Small intestine (tissue), 7 donors: ENCODE measurements around the gene RCN1. TPM values are rescaled to one million over a fixed set of nuclear protein-coding genes. Genes with fewer than 3 reads are reported as not detected.

Experiments used
- DNase-seq, 2 donors: peaks; one replicate each; pipeline versions ENCODE4 v3.0.0 to v3.0.0-alpha.2; 2013
- FAIRE-seq: peaks from 2 replicates; lab custom pipeline; 2012; peaks lifted over from hg19 to GRCh38; lab: Jason Lieb, UNC
- H3K27ac ChIP-seq, 3 donors: one replicate each; pipeline ENCODE4 v1.5.1; 2013; ENCODE audit warnings: low read length in 2 of 3, mild to moderate bottlenecking in 2 of 3, control low read depth in 1 of 3, inconsistent platforms in 1 of 3, low read depth in 1 of 3, moderate library complexity in 1 of 3
- H3K27me3 ChIP-seq, 3 donors: one replicate each; pipeline ENCODE4 v1.6.1; 2013; ENCODE audit warnings: low read length in 3 of 3, inconsistent platforms in 1 of 3; ENCODE audit not compliant: control insufficient read depth in 3 of 3, insufficient read depth in 3 of 3
- H3K36me3 ChIP-seq, 3 donors: one replicate each; pipeline ENCODE4 v1.6.1; 2013; ENCODE audit warnings: low read length in 3 of 3, inconsistent platforms in 1 of 3, low read depth in 1 of 3, mild to moderate bottlenecking in 1 of 3, moderate library complexity in 1 of 3; ENCODE audit not compliant: control insufficient read depth in 3 of 3, insufficient read depth in 2 of 3
- H3K4me1 ChIP-seq, 3 donors: one replicate each; pipeline ENCODE4 v1.6.1; 2013; ENCODE audit warnings: low read length in 2 of 3, inconsistent platforms in 1 of 3, low read depth in 1 of 3, mild to moderate bottlenecking in 1 of 3, moderate library complexity in 1 of 3; ENCODE audit not compliant: control insufficient read depth in 3 of 3, insufficient read depth in 2 of 3
- H3K4me3 ChIP-seq, 3 donors: one replicate each; pipeline ENCODE4 v1.5.1; 2013; ENCODE audit warnings: low read length in 3 of 3, control low read depth in 1 of 3, inconsistent platforms in 1 of 3, low read depth in 1 of 3, mild to moderate bottlenecking in 1 of 3, moderate library complexity in 1 of 3
- H3K9me3 ChIP-seq, 2 donors: one replicate each; pipeline ENCODE4 v1.6.1; 2013; ENCODE audit warnings: low read depth in 1 of 2, low read length in 1 of 2; ENCODE audit not compliant: control insufficient read depth in 2 of 2, insufficient read depth in 1 of 2
- WGBS, 3 donors: extraction: QIAGEN DNeasy Blood & Tissue Kit; methylation state at CpG; one replicate each; pipeline ENCODE4 v1.1.7; 2013; 5-methylcytosine and 5-hydroxymethylcytosine counted together
- polyA plus RNA-seq, 4 donors: library from polyadenylated mRNA; stranded (reverse) in 3 of 4; unstranded in 1 of 4; fragments of 200-250 nt in 3 of 4; fragments of 120-200 nt in 1 of 4; gene quantifications; one replicate each; pipeline versions ENCODE4 v1.2.1 to v1.2.3, GENCODE V29; 2013
- donor health status: healthy with polysubstance abuse.
- donor health status: control.
- donor health status: control.
- donor health status: Bipolar disorder and iron deficiency.
- donor health status: healthy.

The RCN1 gene
- polyA plus RNA-seq, 4 donors = 9.4 to 87.5 (median 44.9) TPM

- 69 to 77% (median 70%) methylated on average over 5 of the region's 5 CpGs for WGBS, 3 donors
- H3K36me3 ChIP-seq = no peaks in the 10 kb centered on the region
- H3K9me3 ChIP-seq = no peaks in the 10 kb centered on the region
- H3K27me3 ChIP-seq = peaks cover 0 to 47% (median 12%) of the 10 kb centered on the region in 3 donors
- no peak overlapping the region for H3K27ac ChIP-seq
- DNase-seq = no peak
- no peak overlapping the region for H3K4me3 ChIP-seq
- no peak for FAIRE-seq
- H3K4me1 ChIP-seq = no peaks in the 10 kb centered on the region
These were observed 20.2 kb upstream of the RCN1 start for GRCh38 chr11:32070692-32071091.

GRCh38 chr11:32071811-32072210 is 19.1 kb upstream of the RCN1 start:
- no peak overlapping the region for H3K27ac ChIP-seq
- peaks cover 0 to 47% (median 10%) of the 10 kb centered on the region in 3 donors for H3K27me3 ChIP-seq
- H3K4me1 ChIP-seq = no peaks in the 10 kb centered on the region
- DNase-seq = no peak
- WGBS, 3 donors = 29 to 57% (median 44%) methylated on average over 4 of the region's 4 CpGs
- H3K4me3 ChIP-seq = no peak overlapping the region
- no peaks in the 10 kb centered on the region for H3K9me3 ChIP-seq
- H3K36me3 ChIP-seq = no peaks in the 10 kb centered on the region
- FAIRE-seq = no peak

GRCh38 chr11:32072872-32073643 is 17.8 kb upstream of the RCN1 start:
- peaks cover 0 to 42% (median 8%) of the 10 kb centered on the region in 3 donors for H3K27me3 ChIP-seq
- FAIRE-seq = no peak

GRCh38 chr11:32073644-32074026 is 17.2 kb upstream of the RCN1 start:
- DNase-seq (no peak), FAIRE-seq (no peak)
- H3K4me1 ChIP-seq = no peaks in the 10 kb centered on the region

More at GRCh38 chr11:32072872-32073643, 17.8 kb upstream of the RCN1 start:
- no peak for DNase-seq
- WGBS, 3 donors = 65 to 72% (median 68%) methylated on average over 12 of the region's 12 CpGs
- no peaks in the 10 kb centered on the region for H3K4me1 ChIP-seq
- no peak overlapping the region for H3K27ac ChIP-seq
- H3K36me3 ChIP-seq = no peaks in the 10 kb centered on the region
- H3K4me3 ChIP-seq = no peak overlapping the region
- no peaks in the 10 kb centered on the region for H3K9me3 ChIP-seq

GRCh38 chr11:32079553-32079952 is 11.3 kb upstream of the RCN1 start:
- Histone ChIP-seq H3K4me1 (no peaks in the 10 kb centered on the region), H3K36me3 (no peaks in the 10 kb centered on the region), H3K27me3 (peaks cover 0 to 10% (median 0%) of the 10 kb centered on the region in 3 donors), H3K4me3 (no peak overlapping the region), H3K27ac (no peak overlapping the region), H3K9me3 (no peaks in the 10 kb centered on the region)
- DNase-seq (no peak), FAIRE-seq (no peak)
- WGBS, 3 donors = 56 to 76% (median 59%) methylated on average over 4 of the region's 4 CpGs

More at GRCh38 chr11:32073644-32074026, 17.2 kb upstream of the RCN1 start:
- Histone ChIP-seq H3K27me3 (peaks cover 0 to 36% (median 8%) of the 10 kb centered on the region in 3 donors), H3K4me3 (no peak overlapping the region), H3K9me3 (no peaks in the 10 kb centered on the region), H3K36me3 (no peaks in the 10 kb centered on the region), H3K27ac (no peak overlapping the region)
- 92 to 100% (median 98%) methylated on average over 1 of the region's 1 CpG for WGBS, 3 donors

GRCh38 chr11:32080361-32080980 is 10.4 kb upstream of the RCN1 start:
- 80 to 86% (median 86%) methylated on average over 2 of the region's 2 CpGs for WGBS, 3 donors
- FAIRE-seq (no peak), DNase-seq (no peak)
- no peaks in the 10 kb centered on the region for H3K36me3 ChIP-seq
- no peaks in the 10 kb centered on the region for H3K9me3 ChIP-seq
- H3K4me3 ChIP-seq = no peak overlapping the region
- H3K4me1 ChIP-seq = no peaks in the 10 kb centered on the region
- peaks cover 0 to 11% (median 0%) of the 10 kb centered on the region in 3 donors for H3K27me3 ChIP-seq
- no peak overlapping the region for H3K27ac ChIP-seq

- Histone ChIP-seq H3K9me3 (no peaks in the 10 kb centered on the region), H3K4me1 (no peaks in the 10 kb centered on the region), H3K4me3 (no peak overlapping the region), H3K27me3 (peaks cover 0 to 12% (median 0%) of the 10 kb centered on the region in 3 donors), H3K27ac (no peak overlapping the region), H3K36me3 (no peaks in the 10 kb centered on the region)
- DNase-seq = no peak
- 53 to 68% (median 59%) methylated on average over 3 of the region's 3 CpGs for WGBS, 3 donors
- FAIRE-seq = no peak
These were observed 9.7 kb upstream of the RCN1 start for GRCh38 chr11:32081129-32081641.

- FAIRE-seq (no peak), DNase-seq (no peak)
- 93 to 97% (median 95%) methylated on average over 1 of the region's 1 CpG for WGBS, 3 donors
These were observed 9.0 kb upstream of the RCN1 start for GRCh38 chr11:32081901-32082300.

More at GRCh38 chr11:32081901-32082300, 9.0 kb upstream of the RCN1 start:
- no peaks in the 10 kb centered on the region for H3K4me1 ChIP-seq
- no peaks in the 10 kb centered on the region for H3K9me3 ChIP-seq
- H3K4me3 ChIP-seq = no peak overlapping the region
- H3K36me3 ChIP-seq = no peaks in the 10 kb centered on the region
- peaks cover 0 to 19% (median 0%) of the 10 kb centered on the region in 3 donors for H3K27me3 ChIP-seq
- H3K27ac ChIP-seq = no peak overlapping the region
